Measurements from ENCODE around the gene ST7. TPM values are rescaled to one million over a fixed set of nuclear protein-coding genes. Genes with fewer than 3 reads are reported as not detected.

The ST7 gene
- total RNA-seq, 1 donor: 19.9 TPM

GRCh38 chr7:117200132-117200531, 246.8 kb downstream of the ST7 start:
- Histone ChIP-seq H3K4me1 (ENCODE audit: insufficient read depth, low read length) (no peaks in the 10 kb centered on the region), H3K36me3 (ENCODE audit: insufficient read depth, low read length) (peaks cover 3% of the 10 kb centered on the region), H3K9me3 (ENCODE audit: low read depth, low read length) (no peaks in the 10 kb centered on the region), H3K27me3 (ENCODE audit: insufficient read depth, low read length) (no peaks in the 10 kb centered on the region), H3K4me3 (ENCODE audit: insufficient read depth, low read length) (no peak overlapping the region), H2AFZ (ENCODE audit: low read length) (no peak overlapping the region), H3K27ac (ENCODE audit: low read depth, low read length) (no peak overlapping the region), H3K4me2 (ENCODE audit: insufficient read depth, low read length) (no peak overlapping the region), H3K79me2 (ENCODE audit: insufficient read depth, low read length) (no peaks in the 10 kb centered on the region), H4K20me1 (ENCODE audit: insufficient read depth, low read length) (no peaks in the 10 kb centered on the region)
- TF ChIP-seq CTCF (IDR thresholded peaks at IDR 0.05; ENCODE audit: extremely low read depth, low read depth, low read length): no peak
- no peak for DNase-seq (ENCODE audit: insufficient read length, low spot score, missing footprints)

- Histone ChIP-seq H3K27ac (ENCODE audit: low read depth, low read length) (no peak overlapping the region), H3K4me3 (ENCODE audit: insufficient read depth, low read length) (no peak overlapping the region), H3K9me3 (ENCODE audit: low read depth, low read length) (no peaks in the 10 kb centered on the region), H3K4me2 (ENCODE audit: insufficient read depth, low read length) (no peak overlapping the region), H3K79me2 (ENCODE audit: insufficient read depth, low read length) (no peaks in the 10 kb centered on the region), H3K27me3 (ENCODE audit: insufficient read depth, low read length) (no peaks in the 10 kb centered on the region), H3K4me1 (ENCODE audit: insufficient read depth, low read length) (no peaks in the 10 kb centered on the region), H2AFZ (ENCODE audit: low read length) (no peak overlapping the region), H4K20me1 (ENCODE audit: insufficient read depth, low read length) (no peaks in the 10 kb centered on the region), H3K36me3 (ENCODE audit: insufficient read depth, low read length) (peaks cover 3% of the 10 kb centered on the region)
- DNase-seq (ENCODE audit: insufficient read length, low spot score, missing footprints): no peak
- TF ChIP-seq CTCF (IDR thresholded peaks at IDR 0.05; ENCODE audit: extremely low read depth, low read depth, low read length): no peak
These were observed 247.6 kb downstream of the ST7 start for GRCh38 chr7:117200786-117201458.

- Histone ChIP-seq H2AFZ (ENCODE audit: low read length) (no peak overlapping the region), H3K4me3 (ENCODE audit: insufficient read depth, low read length) (no peak overlapping the region), H3K27ac (ENCODE audit: low read depth, low read length) (no peak overlapping the region), H4K20me1 (ENCODE audit: insufficient read depth, low read length) (no peaks in the 10 kb centered on the region), H3K4me1 (ENCODE audit: insufficient read depth, low read length) (no peaks in the 10 kb centered on the region), H3K27me3 (ENCODE audit: insufficient read depth, low read length) (no peaks in the 10 kb centered on the region), H3K4me2 (ENCODE audit: insufficient read depth, low read length) (no peak overlapping the region), H3K9me3 (ENCODE audit: low read depth, low read length) (no peaks in the 10 kb centered on the region), H3K79me2 (ENCODE audit: insufficient read depth, low read length) (no peaks in the 10 kb centered on the region), H3K36me3 (ENCODE audit: insufficient read depth, low read length) (peaks cover 3% of the 10 kb centered on the region)
- peak; percentile 63 for DNase-seq (ENCODE audit: insufficient read length, low spot score, missing footprints)
- no peak for TF ChIP-seq CTCF (IDR thresholded peaks at IDR 0.05; ENCODE audit: extremely low read depth, low read depth, low read length)
These were observed 249.2 kb downstream of the ST7 start for GRCh38 chr7:117202511-117202910.

GRCh38 chr7:117203205-117203604, 249.9 kb downstream of the ST7 start:
- Histone ChIP-seq H3K27me3 (ENCODE audit: insufficient read depth, low read length) (no peaks in the 10 kb centered on the region), H3K9me3 (ENCODE audit: low read depth, low read length) (no peaks in the 10 kb centered on the region), H3K4me2 (ENCODE audit: insufficient read depth, low read length) (no peak overlapping the region), H3K27ac (ENCODE audit: low read depth, low read length) (no peak overlapping the region), H4K20me1 (ENCODE audit: insufficient read depth, low read length) (no peaks in the 10 kb centered on the region), H3K4me1 (ENCODE audit: insufficient read depth, low read length) (no peaks in the 10 kb centered on the region), H3K4me3 (ENCODE audit: insufficient read depth, low read length) (no peak overlapping the region), H3K79me2 (ENCODE audit: insufficient read depth, low read length) (no peaks in the 10 kb centered on the region), H3K36me3 (ENCODE audit: insufficient read depth, low read length) (peaks cover 3% of the 10 kb centered on the region), H2AFZ (ENCODE audit: low read length) (no peak overlapping the region)
- TF ChIP-seq CTCF (IDR thresholded peaks at IDR 0.05; ENCODE audit: extremely low read depth, low read depth, low read length): no peak
- DNase-seq (ENCODE audit: insufficient read length, low spot score, missing footprints): no peak

Measured in osteoblast (primary cell).